ENCODE data around the gene PPIL6.

Gene PPIL6

GRCh38 chr6:109420751-109421150 is 19.7 kb downstream of the PPIL6 start:
- H3K9me3 ChIP-seq (replicated peaks; ENCODE audit: low read length), result no peaks in the 10 kb centered on the region
- no peak overlapping the region for H3K9ac ChIP-seq (ENCODE audit: low read depth, low read length)
- H3K4me3 ChIP-seq (ENCODE audit: low read length), result no peak overlapping the region
- peaks cover 4% of the 10 kb centered on the region for H3K4me1 ChIP-seq (ENCODE audit: control insufficient read depth, insufficient read depth, low read length)
- H3K4me2 ChIP-seq (ENCODE audit: low read length), result no peak overlapping the region
- H3K36me3 ChIP-seq (ENCODE audit: insufficient read depth, low read length), result no peaks in the 10 kb centered on the region
- no peaks in the 10 kb centered on the region for H3K27me3 ChIP-seq (ENCODE audit: control insufficient read depth, insufficient read depth, low read length)

DNA sequence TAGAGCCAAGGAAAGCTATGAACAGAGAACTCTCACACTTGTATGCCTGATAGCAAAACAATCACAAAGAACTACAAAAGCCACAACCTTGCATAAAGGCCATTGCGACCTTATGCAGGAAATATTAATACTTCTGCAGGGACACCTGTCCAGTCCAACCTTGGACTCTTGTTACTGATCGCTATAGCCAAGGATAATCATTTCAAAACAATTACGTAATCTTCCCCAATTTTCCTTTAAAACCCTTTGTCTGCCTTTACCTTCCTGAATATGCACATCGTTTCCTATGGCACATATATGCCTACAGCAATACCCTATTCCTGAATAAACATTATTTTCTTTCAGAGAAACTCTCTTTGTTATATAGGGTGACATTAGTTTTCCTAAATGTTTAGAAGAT is 22.8 kb downstream of the PPIL6 start:
- Histone ChIP-seq H3K27me3 (ENCODE audit: control insufficient read depth, insufficient read depth, low read length) (no peaks in the 10 kb centered on the region), H3K9me3 (replicated peaks; ENCODE audit: low read length) (no peaks in the 10 kb centered on the region), H3K4me1 (ENCODE audit: control insufficient read depth, insufficient read depth, low read length) (no peaks in the 10 kb centered on the region), H3K36me3 (ENCODE audit: insufficient read depth, low read length) (no peaks in the 10 kb centered on the region), H3K4me3 (ENCODE audit: low read length) (no peak overlapping the region), H3K4me2 (ENCODE audit: low read length) (no peak overlapping the region), H3K9ac (ENCODE audit: low read depth, low read length) (no peak overlapping the region)

DNA sequence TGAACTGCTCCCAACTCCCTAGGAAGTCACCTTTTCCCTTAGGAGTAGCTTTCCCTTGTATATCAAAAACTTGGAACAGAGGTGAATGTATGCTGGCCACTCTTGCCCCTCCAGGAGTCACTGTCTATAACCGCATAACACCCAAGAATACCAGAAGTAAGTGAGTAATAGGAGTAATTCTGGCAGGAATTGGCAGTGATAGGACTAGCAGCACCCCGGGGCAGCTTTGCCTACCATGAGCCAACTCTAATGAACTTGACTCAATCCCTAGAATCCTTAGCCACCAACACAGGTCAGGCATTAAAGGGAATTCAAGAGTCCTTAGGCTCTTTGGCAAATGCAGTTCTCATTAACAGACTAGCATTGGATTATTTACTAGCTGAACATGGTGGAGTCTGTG is 29.4 kb downstream of the PPIL6 start:
- Histone ChIP-seq H3K27me3 (ENCODE audit: control insufficient read depth, insufficient read depth, low read length) (peaks cover 7% of the 10 kb centered on the region), H3K9me3 (replicated peaks; ENCODE audit: low read length) (no peaks in the 10 kb centered on the region), H3K4me2 (ENCODE audit: low read length) (no peak overlapping the region), H3K36me3 (ENCODE audit: insufficient read depth, low read length) (no peaks in the 10 kb centered on the region), H3K4me1 (ENCODE audit: control insufficient read depth, insufficient read depth, low read length) (no peaks in the 10 kb centered on the region), H3K4me3 (ENCODE audit: low read length) (no peak overlapping the region), H3K9ac (ENCODE audit: low read depth, low read length) (no peak overlapping the region)

DNA sequence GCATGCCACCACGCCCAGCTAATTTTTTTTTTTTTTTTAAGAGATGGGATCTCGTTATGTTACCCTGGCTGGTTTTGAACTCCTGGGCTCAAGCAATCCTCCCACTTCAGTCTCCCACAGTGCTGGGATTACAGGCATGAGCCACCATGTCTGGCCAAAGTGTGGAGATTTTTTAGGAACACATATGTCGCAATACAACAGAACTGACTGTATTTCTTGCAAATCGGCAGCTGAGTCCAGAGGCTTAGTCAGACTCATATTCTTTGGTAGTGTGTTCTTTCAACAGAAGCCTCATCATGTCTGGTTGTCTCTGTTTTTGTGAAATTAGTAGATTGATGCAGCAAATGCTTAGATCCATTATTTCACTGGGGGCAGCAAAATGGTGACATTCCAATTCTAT is 34.2 kb downstream of the PPIL6 start:
- Histone ChIP-seq H3K4me1 (ENCODE audit: control insufficient read depth, insufficient read depth, low read length) (no peaks in the 10 kb centered on the region), H3K27me3 (ENCODE audit: control insufficient read depth, insufficient read depth, low read length) (peaks cover 3% of the 10 kb centered on the region)

GRCh38 chr6:109397020-109397419 is 43.4 kb downstream of the PPIL6 start:
- no peaks in the 10 kb centered on the region for H3K27me3 ChIP-seq (ENCODE audit: control insufficient read depth, insufficient read depth, low read length)
- H3K36me3 ChIP-seq (ENCODE audit: insufficient read depth, low read length), result no peaks in the 10 kb centered on the region
- H3K4me2 ChIP-seq (ENCODE audit: low read length), result no peak overlapping the region
- no peaks in the 10 kb centered on the region for H3K4me1 ChIP-seq (ENCODE audit: control insufficient read depth, insufficient read depth, low read length)
- no peak overlapping the region for H3K4me3 ChIP-seq (ENCODE audit: low read length)
- H3K9me3 ChIP-seq (replicated peaks; ENCODE audit: low read length), result no peaks in the 10 kb centered on the region
- H3K9ac ChIP-seq (ENCODE audit: low read depth, low read length), result no peak overlapping the region

More for the DNA sequence above, 34.2 kb downstream of the PPIL6 start:
- Histone ChIP-seq H3K9me3 (replicated peaks; ENCODE audit: low read length) (no peaks in the 10 kb centered on the region), H3K9ac (ENCODE audit: low read depth, low read length) (no peak overlapping the region), H3K36me3 (ENCODE audit: insufficient read depth, low read length) (no peaks in the 10 kb centered on the region), H3K4me3 (ENCODE audit: low read length) (no peak overlapping the region), H3K4me2 (ENCODE audit: low read length) (no peak overlapping the region)

GRCh38 chr6:109396046-109396718 is 44.2 kb downstream of the PPIL6 start:
- no peak overlapping the region for H3K4me3 ChIP-seq (ENCODE audit: low read length)
- no peak overlapping the region for H3K4me2 ChIP-seq (ENCODE audit: low read length)
- H3K9me3 ChIP-seq (replicated peaks; ENCODE audit: low read length), result no peaks in the 10 kb centered on the region
- H3K36me3 ChIP-seq (ENCODE audit: insufficient read depth, low read length), result no peaks in the 10 kb centered on the region
- no peaks in the 10 kb centered on the region for H3K27me3 ChIP-seq (ENCODE audit: control insufficient read depth, insufficient read depth, low read length)
- H3K4me1 ChIP-seq (ENCODE audit: control insufficient read depth, insufficient read depth, low read length), result no peaks in the 10 kb centered on the region
- H3K9ac ChIP-seq (ENCODE audit: low read depth, low read length), result no peak overlapping the region

DNA sequence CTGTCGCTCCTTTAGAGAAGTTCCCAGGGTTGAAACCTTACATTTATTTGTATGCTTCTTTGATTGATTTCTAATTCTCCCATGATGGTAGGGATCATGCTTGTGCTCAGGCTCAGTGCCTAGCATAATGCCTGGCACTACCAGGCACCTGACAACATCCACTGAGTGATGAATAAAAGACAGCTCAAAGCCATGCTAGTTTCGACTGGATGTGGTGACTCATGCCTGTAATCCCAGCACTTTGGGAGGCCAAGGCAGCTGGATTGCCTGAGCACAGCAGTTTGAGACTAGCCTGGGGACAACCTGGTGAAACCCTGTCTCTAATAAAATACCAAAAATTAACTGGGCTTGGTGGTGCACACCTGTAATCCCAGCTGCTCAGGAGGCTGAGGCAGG is 46.5 kb downstream of the PPIL6 start:
- H3K9me3 ChIP-seq (replicated peaks; ENCODE audit: low read length), result no peaks in the 10 kb centered on the region
- H3K4me3 ChIP-seq (ENCODE audit: low read length), result no peak overlapping the region
- no peaks in the 10 kb centered on the region for H3K27me3 ChIP-seq (ENCODE audit: control insufficient read depth, insufficient read depth, low read length)
- H3K36me3 ChIP-seq (ENCODE audit: insufficient read depth, low read length), result no peaks in the 10 kb centered on the region
- H3K4me1 ChIP-seq (ENCODE audit: control insufficient read depth, insufficient read depth, low read length), result peaks cover 11% of the 10 kb centered on the region
- no peak overlapping the region for H3K9ac ChIP-seq (ENCODE audit: low read depth, low read length)
- H3K4me2 ChIP-seq (ENCODE audit: low read length), result no peak overlapping the region

GRCh38 chr6:109393157-109393885 is 47.1 kb downstream of the PPIL6 start:
- Histone ChIP-seq H3K4me3 (ENCODE audit: low read length) (no peak overlapping the region), H3K4me1 (ENCODE audit: control insufficient read depth, insufficient read depth, low read length) (peaks cover 11% of the 10 kb centered on the region), H3K4me2 (ENCODE audit: low read length) (no peak overlapping the region), H3K36me3 (ENCODE audit: insufficient read depth, low read length) (no peaks in the 10 kb centered on the region), H3K9me3 (replicated peaks; ENCODE audit: low read length) (no peaks in the 10 kb centered on the region), H3K9ac (ENCODE audit: low read depth, low read length) (no peak overlapping the region), H3K27me3 (ENCODE audit: control insufficient read depth, insufficient read depth, low read length) (no peaks in the 10 kb centered on the region)

- Histone ChIP-seq H3K9me3 (replicated peaks; ENCODE audit: low read length) (no peaks in the 10 kb centered on the region), H3K36me3 (ENCODE audit: insufficient read depth, low read length) (no peaks in the 10 kb centered on the region), H3K4me3 (ENCODE audit: low read length) (no peak overlapping the region), H3K4me1 (ENCODE audit: control insufficient read depth, insufficient read depth, low read length) (peaks cover 13% of the 10 kb centered on the region), H3K4me2 (ENCODE audit: low read length) (peak overlapping the region; percentile 39), H3K9ac (ENCODE audit: low read depth, low read length) (no peak overlapping the region), H3K27me3 (ENCODE audit: control insufficient read depth, insufficient read depth, low read length) (no peaks in the 10 kb centered on the region)
Observed at GRCh38 chr6:109389650-109390274, 50.7 kb downstream of the PPIL6 start.

DNA sequence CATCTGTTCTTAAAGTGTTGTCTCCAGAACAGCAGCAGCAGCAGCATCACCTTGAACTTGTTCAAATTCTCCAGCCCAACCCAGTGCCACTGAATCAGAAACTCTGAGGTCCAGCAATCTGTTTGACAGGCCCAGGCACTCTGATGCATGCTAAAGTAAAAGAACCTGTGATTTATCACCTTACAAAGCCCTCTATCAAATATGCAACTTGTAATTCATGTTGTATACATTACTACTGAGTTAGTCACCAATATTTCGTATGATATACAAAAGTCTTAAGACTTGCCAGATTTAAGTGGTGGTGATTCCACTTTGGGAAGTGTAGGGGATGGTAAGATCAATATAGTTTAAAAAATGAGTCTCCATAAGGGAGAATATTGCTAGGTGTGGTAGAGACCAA is 52.2 kb downstream of the PPIL6 start:
- H3K9ac ChIP-seq (ENCODE audit: low read depth, low read length), result no peak overlapping the region
- no peaks in the 10 kb centered on the region for H3K9me3 ChIP-seq (replicated peaks; ENCODE audit: low read length)
- no peaks in the 10 kb centered on the region for H3K27me3 ChIP-seq (ENCODE audit: control insufficient read depth, insufficient read depth, low read length)
- H3K36me3 ChIP-seq (ENCODE audit: insufficient read depth, low read length), result no peaks in the 10 kb centered on the region
- H3K4me3 ChIP-seq (ENCODE audit: low read length), result no peak overlapping the region
- peaks cover 28% of the 10 kb centered on the region for H3K4me1 ChIP-seq (ENCODE audit: control insufficient read depth, insufficient read depth, low read length)
- no peak overlapping the region for H3K4me2 ChIP-seq (ENCODE audit: low read length)

DNA sequence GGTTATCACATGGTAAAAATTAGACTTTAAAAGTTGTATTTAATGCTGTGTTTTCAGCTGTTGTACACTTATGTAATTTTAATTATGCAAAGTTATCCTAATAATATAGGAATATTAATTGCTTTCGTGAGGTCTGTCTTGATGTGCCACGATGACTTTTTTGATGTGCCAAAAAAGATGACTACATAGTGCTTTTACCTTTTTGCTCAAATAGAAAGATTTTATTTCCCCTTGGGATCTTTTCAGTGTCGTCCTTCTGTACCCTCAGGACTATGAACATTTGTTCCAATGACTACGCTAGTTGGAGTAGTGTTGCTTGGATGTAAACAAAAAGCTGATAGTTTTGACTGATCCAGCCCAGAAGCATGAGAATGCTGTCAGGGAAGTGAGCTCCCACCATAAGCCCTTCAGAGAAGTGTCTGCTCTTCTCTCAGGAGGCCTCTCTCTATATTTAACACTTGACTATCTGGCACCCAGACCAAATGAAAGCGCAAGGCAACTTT is 56.9 kb downstream of the PPIL6 start:
- peak overlapping the region; percentile 93 for H3K4me2 ChIP-seq (ENCODE audit: low read length)
- H3K36me3 ChIP-seq (ENCODE audit: insufficient read depth, low read length), result peaks cover 8% of the 10 kb centered on the region
- H3K4me1 ChIP-seq (ENCODE audit: control insufficient read depth, insufficient read depth, low read length), result peaks cover 27% of the 10 kb centered on the region
- H3K27me3 ChIP-seq (ENCODE audit: control insufficient read depth, insufficient read depth, low read length), result no peaks in the 10 kb centered on the region
- H3K9ac ChIP-seq (ENCODE audit: low read depth, low read length), result peak overlapping the region; percentile 93
- H3K4me3 ChIP-seq (ENCODE audit: low read length), result peak overlapping the region; percentile 92
- no peaks in the 10 kb centered on the region for H3K9me3 ChIP-seq (replicated peaks; ENCODE audit: low read length)

Measured in skeletal muscle satellite cell (primary cell).